Measurements from ENCODE around the gene TREML4. TPM values are rescaled to one million over a fixed set of nuclear protein-coding genes. Genes with fewer than 3 reads are reported as not detected.

Gene TREML4
- total RNA-seq, 2 experiments from 2014 or later: not detected

GRCh38 chr6:41268478-41268877, 40.3 kb downstream of the TREML4 start:
- intact Hi-C loops (cut with DNase I, micrococcal nuclease): no loop called here
- Histone ChIP-seq H3K36me3 (ENCODE audit: insufficient read depth, low read length) (no peaks in the 10 kb centered on the region), H3K27ac (ENCODE audit: low read depth in 1 of 2, low read length in 2 of 2) (no peak overlapping the region), H3K27me3 (ENCODE audit: control insufficient read depth in 1 of 2, insufficient read depth in 2 of 2, low read length in 2 of 2) (no peaks in the 10 kb centered on the region), H3K4me1 (ENCODE audit: insufficient read depth, low read length) (peaks cover 10% of the 10 kb centered on the region), H3K9me3 (ENCODE audit: control insufficient read depth in 1 of 2, insufficient read depth in 1 of 2, low read length in 2 of 2) (peaks cover 0 to 1% of the 10 kb centered on the region in 2 experiments), H3K4me3 (ENCODE audit: low read length) (no peak overlapping the region)
- Mint-ChIP-seq H3K9me3 (peaks cover 7% of the 10 kb centered on the region), H3K36me3 (ENCODE audit: low read depth) (peaks cover 2% of the 10 kb centered on the region), H3K27me3 (no peaks in the 10 kb centered on the region), H3K4me3 (no peak overlapping the region), H3K4me1 (ENCODE audit: low read depth) (no peaks in the 10 kb centered on the region), H3K27ac (no peak overlapping the region)
- ATAC-seq (ENCODE audit: poor library complexity) (no peak), DNase-seq (no peak)
- ChIA-PET CTCF (no interaction called here), POLR2A (no interaction called here)
- no peak for TF ChIP-seq CTCF (IDR thresholded peaks at IDR 0.05)

- Mint-ChIP-seq H3K27me3 (no peaks in the 10 kb centered on the region), H3K4me1 (ENCODE audit: low read depth) (no peaks in the 10 kb centered on the region), H3K9me3 (peaks cover 3% of the 10 kb centered on the region), H3K36me3 (ENCODE audit: low read depth) (no peaks in the 10 kb centered on the region), H3K4me3 (no peak overlapping the region), H3K27ac (no peak overlapping the region)
- no peaks in the 10 kb centered on the region for H3K36me3 ChIP-seq (ENCODE audit: insufficient read depth, low read length)
- DNase-seq: no peak
- no peaks in the 10 kb centered on the region for H3K9me3 ChIP-seq (ENCODE audit: control insufficient read depth in 1 of 2, insufficient read depth in 1 of 2, low read length in 2 of 2)
- H3K27me3 ChIP-seq (ENCODE audit: control insufficient read depth in 1 of 2, insufficient read depth in 2 of 2, low read length in 2 of 2): no peaks in the 10 kb centered on the region
- H3K4me1 ChIP-seq (ENCODE audit: insufficient read depth, low read length): peaks cover 10% of the 10 kb centered on the region
- H3K4me3 ChIP-seq (ENCODE audit: low read length): no peak overlapping the region
- ChIA-PET CTCF (interaction anchor here (0.6 to 1.7 kb wide), 2 partner anchors 9 to 30 kb away, joined by 3 to 4 read pairs; no protein-coding TSS in a partner anchor), POLR2A (no interaction called here)
- ATAC-seq (ENCODE audit: poor library complexity): no peak
- no peak for TF ChIP-seq CTCF (IDR thresholded peaks at IDR 0.05)
- no peak overlapping the region for H3K27ac ChIP-seq (ENCODE audit: low read depth in 1 of 2, low read length in 2 of 2)
- intact Hi-C loops (cut with DNase I, micrococcal nuclease): no loop called here
Observed at GRCh38 chr6:41269166-41269565, 41.0 kb downstream of the TREML4 start.

- H3K4me3 Mint-ChIP-seq: no peak overlapping the region
- no peaks in the 10 kb centered on the region for H3K36me3 Mint-ChIP-seq (ENCODE audit: low read depth)
- ATAC-seq (ENCODE audit: poor library complexity): no peak
- ChIA-PET CTCF (interaction anchor here (1.7 kb wide), 1 partner anchor 9 kb away, joined by 4 read pairs; no protein-coding TSS in a partner anchor), POLR2A (no interaction called here)
- Histone ChIP-seq H3K27me3 (ENCODE audit: control insufficient read depth in 1 of 2, insufficient read depth in 2 of 2, low read length in 2 of 2) (no peaks in the 10 kb centered on the region), H3K36me3 (ENCODE audit: insufficient read depth, low read length) (no peaks in the 10 kb centered on the region), H3K9me3 (ENCODE audit: control insufficient read depth in 1 of 2, insufficient read depth in 1 of 2, low read length in 2 of 2) (no peaks in the 10 kb centered on the region), H3K4me1 (ENCODE audit: insufficient read depth, low read length) (peaks cover 10% of the 10 kb centered on the region), H3K27ac (ENCODE audit: low read depth in 1 of 2, low read length in 2 of 2) (no peak overlapping the region), H3K4me3 (ENCODE audit: low read length) (no peak overlapping the region)
- peaks cover 3% of the 10 kb centered on the region for H3K9me3 Mint-ChIP-seq
- H3K27me3 Mint-ChIP-seq: no peaks in the 10 kb centered on the region
- no peak overlapping the region for H3K27ac Mint-ChIP-seq
- TF ChIP-seq CTCF (IDR thresholded peaks at IDR 0.05): no peak
- intact Hi-C loops (cut with DNase I, micrococcal nuclease): no loop called here
- no peaks in the 10 kb centered on the region for H3K4me1 Mint-ChIP-seq (ENCODE audit: low read depth)
- DNase-seq: no peak
Observed at GRCh38 chr6:41269716-41270115, 41.6 kb downstream of the TREML4 start.

Measured in CD4-positive, alpha-beta T cell (primary cell).